HepG2 (cell line): ENCODE measurements around the gene GFY. TPM values are rescaled to one million over a fixed set of nuclear protein-coding genes. Genes with fewer than 3 reads are reported as not detected.
A peak's percentile ranks its signal among the peaks of the same experiment; 100 is the strongest.

Experiments
- AKNA ChIP-seq: sonication (generic); formaldehyde crosslinking; IDR thresholded peaks from 2 replicates; pipeline ENCODE4 v1.4.0; 2020; ENCODE audit warnings: missing genetic modification reagents, borderline replicate concordance
- ARID4A ChIP-seq: sonication (generic); formaldehyde crosslinking; IDR thresholded peaks from 2 replicates; pipeline ENCODE4 v1.5.0; 2020; ENCODE audit warnings: mild to moderate bottlenecking, missing genetic modification reagents, borderline replicate concordance
- CBX2 ChIP-seq, 2 experiments: fragments of 200-600 bp in 1 of 2; sonication (generic); formaldehyde crosslinking in 1 of 2; IDR thresholded peaks; 2 replicates each; pipeline versions ENCODE4 v1.7.0 to v1.8.1; 2018 to 2022; ENCODE audit warnings: low read depth in 2 of 2, low read length in 1 of 2, mild to moderate bottlenecking in 1 of 2, missing genetic modification reagents in 1 of 2
- ESRRA ChIP-seq: sonication (generic); formaldehyde crosslinking; IDR thresholded peaks from 2 replicates; pipeline ENCODE4 v1.5.1; 2020; ENCODE audit warnings: mild to moderate bottlenecking, low read depth, missing genetic modification reagents
- HNRNPK ChIP-seq: fragments of 200-400 bp; formaldehyde crosslinking; IDR thresholded peaks from 2 replicates; pipeline ENCODE4 v1.6.1; 2018; ENCODE audit warnings: low read length, low read depth, moderate library complexity, mild to moderate bottlenecking; ENCODE audit not compliant: poor library complexity, severe bottlenecking
- LBX2 ChIP-seq: sonication (generic); formaldehyde crosslinking; IDR thresholded peaks from 2 replicates; pipeline ENCODE4 v1.5.0; 2020; ENCODE audit warnings: missing genetic modification reagents, mild to moderate bottlenecking, borderline replicate concordance
- MLX ChIP-seq: IDR thresholded peaks from 2 replicates; pipeline ENCODE4 v1.6.1; 2016
- RXRA ChIP-seq: sonication (generic); formaldehyde crosslinking; IDR thresholded peaks from 2 replicates; pipeline ENCODE4 v1.5.1; 2020; ENCODE audit warnings: missing genetic modification reagents
- THAP7 ChIP-seq: sonication (generic); formaldehyde crosslinking; IDR thresholded peaks from 2 replicates; pipeline ENCODE4 v1.8.1; 2023; ENCODE audit warnings: mild to moderate bottlenecking, missing genetic modification reagents
- YEATS2 ChIP-seq: sonication (generic); formaldehyde crosslinking; IDR thresholded peaks from 2 replicates; pipeline ENCODE4 v1.4.0; 2020; ENCODE audit warnings: missing genetic modification reagents, borderline replicate concordance
- ZBTB1 ChIP-seq: sonication (generic); formaldehyde crosslinking; IDR thresholded peaks from 2 replicates; pipeline ENCODE4 v1.4.0; 2020; ENCODE audit warnings: missing genetic modification reagents, borderline replicate concordance
- ZHX1 ChIP-seq: sonication (generic); formaldehyde crosslinking; IDR thresholded peaks from 2 replicates; pipeline ENCODE4 v1.8.1; 2022; ENCODE audit warnings: low read depth, mild to moderate bottlenecking, missing genetic modification reagents
- polyA plus RNA-seq, 8 experiments: library from polyadenylated mRNA; depleted of rRNA in 3 of 8; stranded (reverse) in 7 of 8; unstranded in 1 of 8; fragments of >200 nt; fragmentation: Illumina TruSeq in 4 of 8; extraction: Trizol in 4 of 8; gene quantifications; 2 replicates each; pipeline versions ENCODE4 v1.2.1 to v1.2.3, GENCODE V29; 2011 to 2016; ENCODE audit warnings: low read depth in 4 of 8, missing spikeins in 1 of 8, mixed read lengths in 1 of 8; ENCODE audit not compliant: insufficient read depth in 1 of 8
- total RNA-seq, 5 experiments: library from RNA; depleted of rRNA; stranded (reverse); fragments of >200 nt; fragmentation: Illumina TruSeq; extraction: Trizol; gene quantifications; 2 replicates each; pipeline ENCODE4 v1.2.3, GENCODE V29; 2016; ENCODE audit warnings: low read depth in 1 of 5

GFY gene
- total and polyA plus RNA-seq, 2 of the 13 experiments (the other 11 are each of a cell fraction or from before 2014, with no cell fraction given) = not detected

- TF ChIP-seq HNRNPK = no peak
- peak; percentile 70; the same call in 1 of the 2 replicates for TF ChIP-seq YEATS2
- TF ChIP-seq ARID4A = peak; percentile 89
- TF ChIP-seq ESRRA (CRISPR knock-in tag) = no peak
- TF ChIP-seq LBX2 (CRISPR knock-in tag) = no peak
- no peak for TF ChIP-seq AKNA (CRISPR knock-in tag)
- TF ChIP-seq THAP7 = peak; percentile 100
- TF ChIP-seq ZBTB1 (CRISPR knock-in tag) = no peak
- no peak for TF ChIP-seq RXRA (CRISPR knock-in tag)
- TF ChIP-seq ZHX1 (CRISPR knock-in tag) = no peak
- TF ChIP-seq CBX2 (IDR thresholded peaks at IDR 0.05; ENCODE audit: low read depth, low read length) = no peak
- TF ChIP-seq CBX2 (CRISPR knock-in tag; IDR thresholded peaks at IDR 0.05; ENCODE audit: low read depth) = no peak
- no peak for TF ChIP-seq MLX (CRISPR knock-in tag)
These were observed 26.4 kb downstream of the GFY start, which contains the start of gene PIH1D1 (continued) for GRCh38 chr19:49451430-49452181.
